Measurements from ENCODE around the gene PSMB2. TPM values are rescaled to one million over a fixed set of nuclear protein-coding genes. Genes with fewer than 3 reads are reported as not detected.
"Not testable (repeated sequence)": the region's sequence is repeated elsewhere in the genome, so short reads cannot be mapped to it uniquely, and the experiment has no call there.

PSMB2 gene
- 69.9 TPM for total RNA-seq (ENCODE audit: unreplicated experiment)
- long read RNA-seq, transcript PSMB2-201 (6 exons, 2,701 nt) = major isoform, 112 of 115 reads
- long read RNA-seq, partial matches to known transcripts = 0 of 115 reads
- long read RNA-seq, other reads (novel, unspliced or antisense) = 3 of 115 reads

GRCh38 chr1:35641233-35641866 is at the start of gene PSMB2:
Gene PSMB2 (minus strand): TSS chr1:35641526. CDS start chr1:35641432, 94 bp downstream.
- DNase-seq (ENCODE audit: low spot score) = peak; percentile 97
- Mint-ChIP-seq H3K4me3 (ENCODE audit: unreplicated experiment) (peak within 1 kb of the TSS; percentile 100), H3K27me3 (ENCODE audit: unreplicated experiment) (peaks cover 5% of the 10 kb centered on the region), H3K4me1 (ENCODE audit: unreplicated experiment) (peaks cover 19% of the 10 kb centered on the region), H3K36me3 (ENCODE audit: low read depth, unreplicated experiment) (peaks cover 1% of the 10 kb centered on the region), H3K9me3 (ENCODE audit: unreplicated experiment) (no peaks in the 10 kb centered on the region), H3K27ac (ENCODE audit: unreplicated experiment) (peak within 1 kb of the TSS; percentile 100)
- TF ChIP-seq CTCF (IDR thresholded peaks at IDR 0.05; ENCODE audit: unreplicated experiment) = no peak

- H3K27me3 Mint-ChIP-seq (ENCODE audit: unreplicated experiment) = peaks cover 4% of the 10 kb centered on the region
- H3K9me3 Mint-ChIP-seq (ENCODE audit: unreplicated experiment) = no peaks in the 10 kb centered on the region
- no peak for TF ChIP-seq CTCF (IDR thresholded peaks at IDR 0.05; ENCODE audit: unreplicated experiment)
- no peak overlapping the region for H3K27ac Mint-ChIP-seq (ENCODE audit: unreplicated experiment)
- H3K4me1 Mint-ChIP-seq (ENCODE audit: unreplicated experiment) = no peaks in the 10 kb centered on the region
- DNase-seq (ENCODE audit: low spot score) = no peak
- H3K4me3 Mint-ChIP-seq (ENCODE audit: unreplicated experiment) = no peak overlapping the region
- H3K36me3 Mint-ChIP-seq (ENCODE audit: low read depth, unreplicated experiment) = no peaks in the 10 kb centered on the region
Measured at GRCh38 chr1:35691080-35691479, 49.8 kb upstream of the PSMB2 start.

GRCh38 chr1:35690103-35690502 is 48.8 kb upstream of the PSMB2 start:
- not testable (repeated sequence) for H3K36me3 Mint-ChIP-seq (ENCODE audit: low read depth, unreplicated experiment); H3K9me3 Mint-ChIP-seq (ENCODE audit: unreplicated experiment); DNase-seq (ENCODE audit: low spot score); H3K4me3 Mint-ChIP-seq (ENCODE audit: unreplicated experiment); H3K27me3 Mint-ChIP-seq (ENCODE audit: unreplicated experiment); H3K4me1 Mint-ChIP-seq (ENCODE audit: unreplicated experiment); H3K27ac Mint-ChIP-seq (ENCODE audit: unreplicated experiment)

- Mint-ChIP-seq H3K27ac (ENCODE audit: unreplicated experiment) (no peak overlapping the region), H3K4me1 (ENCODE audit: unreplicated experiment) (no peaks in the 10 kb centered on the region), H3K4me3 (ENCODE audit: unreplicated experiment) (peak overlapping the region; percentile 22), H3K9me3 (ENCODE audit: unreplicated experiment) (no peaks in the 10 kb centered on the region), H3K27me3 (ENCODE audit: unreplicated experiment) (peaks cover 4% of the 10 kb centered on the region), H3K36me3 (ENCODE audit: low read depth, unreplicated experiment) (no peaks in the 10 kb centered on the region)
- DNase-seq (ENCODE audit: low spot score) = no peak
- no peak for TF ChIP-seq CTCF (IDR thresholded peaks at IDR 0.05; ENCODE audit: unreplicated experiment)
Measured at GRCh38 chr1:35688161-35688560, 46.8 kb upstream of the PSMB2 start.

- H3K27me3 Mint-ChIP-seq (ENCODE audit: unreplicated experiment) = peaks cover 7% of the 10 kb centered on the region
- H3K36me3 Mint-ChIP-seq (ENCODE audit: low read depth, unreplicated experiment) = no peaks in the 10 kb centered on the region
- no peak for DNase-seq (ENCODE audit: low spot score)
- no peak overlapping the region for H3K4me3 Mint-ChIP-seq (ENCODE audit: unreplicated experiment)
- no peak overlapping the region for H3K27ac Mint-ChIP-seq (ENCODE audit: unreplicated experiment)
- H3K9me3 Mint-ChIP-seq (ENCODE audit: unreplicated experiment) = no peaks in the 10 kb centered on the region
- H3K4me1 Mint-ChIP-seq (ENCODE audit: unreplicated experiment) = no peaks in the 10 kb centered on the region
- no peak for TF ChIP-seq CTCF (IDR thresholded peaks at IDR 0.05; ENCODE audit: unreplicated experiment)
Measured at GRCh38 chr1:35683012-35683411, 41.7 kb upstream of the PSMB2 start.

Measured in endothelial cell (in vitro differentiated cells).